Endothelial cell of umbilical vein (primary cell): ENCODE data around the gene OR9Q1. TPM values are rescaled to one million over a fixed set of nuclear protein-coding genes. Genes with fewer than 3 reads are reported as not detected.

Experiments used
- BruUV-seq: library from RNA; stranded (reverse); fragments of 400-500 nt; replicated peaks from 2 replicates; lab custom pipeline; 2021; lab: Mats Ljungman, UMichigan
- CTCF ChIA-PET: fragments of 300-600, 350-600 bp; sonication (Branson Sonifier 250); formaldehyde crosslinking; loops from one replicate; lab custom pipeline; 2021; ENCODE audit warnings: antibody characterized with exemption, inconsistent platforms; lab: Charles Lee
- POLR2A ChIA-PET: fragments of 300-600, 350-600 bp; sonication (Branson Sonifier 250); formaldehyde crosslinking; loops from one replicate; lab custom pipeline; 2021; ENCODE audit warnings: antibody characterized with exemption, inconsistent platforms; lab: Charles Lee
- DNase-seq: peaks from one replicate; pipeline ENCODE4 v3.0.0-alpha.2; 2011; ENCODE audit warnings: low read depth, low spot score
- FAIRE-seq: peaks from 2 replicates; lab custom pipeline; 2011; peaks lifted over from hg19 to GRCh38; lab: Jason Lieb, UNC
- H2AFZ ChIP-seq: 2 replicates; pipeline ENCODE4 v1.6.0; 2012; ENCODE audit warnings: low read depth, low read length, control low read depth, inconsistent platforms
- H3K27ac ChIP-seq: 2 replicates; pipeline ENCODE4 v1.5.1; 2011; ENCODE audit warnings: low read depth, mild to moderate bottlenecking, control low read depth, low read length, moderate library complexity; ENCODE audit not compliant: insufficient read depth
- H3K27me3 ChIP-seq, 2 experiments: 2 replicates each; pipeline versions ENCODE4 v1.6.0 to v1.6.1; 2011; ENCODE audit warnings: low read length in 2 of 2, mixed read lengths in 1 of 2; ENCODE audit not compliant: control insufficient read depth in 2 of 2, insufficient read depth in 2 of 2
- H3K36me3 ChIP-seq, 2 experiments: 2 replicates in 1 of 2; 3 replicates in 1 of 2; pipeline ENCODE4 v1.5.1; 2011; ENCODE audit warnings: low read length in 2 of 2, mild to moderate bottlenecking in 1 of 2, moderate library complexity in 1 of 2; ENCODE audit not compliant: control insufficient read depth in 2 of 2, insufficient read depth in 2 of 2; ENCODE audit errors: extremely low read depth in 1 of 2
- H3K4me1 ChIP-seq: 3 replicates; pipeline ENCODE4 v1.5.1; 2011; ENCODE audit warnings: mild to moderate bottlenecking, low read length; ENCODE audit not compliant: control insufficient read depth, insufficient read depth; ENCODE audit errors: extremely low read depth
- H3K4me2 ChIP-seq: 2 replicates; pipeline ENCODE4 v1.6.1; 2011; ENCODE audit warnings: low read length, control low read depth, mixed read lengths; ENCODE audit not compliant: insufficient read depth
- H3K4me3 ChIP-seq, 3 experiments: fragments of 200-600 bp in 1 of 3; sonication (generic), shearing (Covaris generic) in 1 of 3; replicated peaks in 1 of 3; 2 replicates each; pipeline ENCODE4 v1.5.1; 2011 to 2016; ENCODE audit warnings: control low read depth in 3 of 3, low read length in 3 of 3, mild to moderate bottlenecking in 2 of 3, inconsistent platforms in 1 of 3, low read depth in 1 of 3, moderate library complexity in 1 of 3; ENCODE audit not compliant: insufficient read depth in 1 of 3
- H3K79me2 ChIP-seq: 2 replicates; pipeline ENCODE4 v1.6.0; 2012; ENCODE audit warnings: low read length, inconsistent platforms; ENCODE audit not compliant: control insufficient read depth, insufficient read depth
- H3K9ac ChIP-seq: replicated peaks from 2 replicates; pipeline ENCODE3; 2011; ENCODE audit warnings: low read length, control low read depth; ENCODE audit not compliant: insufficient read depth; ENCODE audit errors: extremely low read depth
- H3K9me1 ChIP-seq: replicated peaks from 3 replicates; pipeline ENCODE4 v1.6.0; 2011; ENCODE audit warnings: mild to moderate bottlenecking, low read length; ENCODE audit not compliant: control insufficient read depth, insufficient read depth; ENCODE audit errors: extremely low read depth
- H3K9me3 ChIP-seq: replicated peaks from 2 replicates; pipeline ENCODE4 v1.5.1; 2012; ENCODE audit warnings: low read length, inconsistent platforms; ENCODE audit not compliant: control insufficient read depth, insufficient read depth
- H4K20me1 ChIP-seq: replicated peaks from 2 replicates; pipeline ENCODE3; 2011; ENCODE audit warnings: mild to moderate bottlenecking, low read length; ENCODE audit not compliant: control insufficient read depth, insufficient read depth; ENCODE audit errors: extremely low read depth
- EZH2 ChIP-seq: IDR thresholded peaks from 2 replicates; pipeline ENCODE4 v1.6.1; 2012; ENCODE audit warnings: borderline replicate concordance, low read depth, mild to moderate bottlenecking, moderate library complexity, low read length, inconsistent platforms; ENCODE audit not compliant: severe bottlenecking
- FOS ChIP-seq: IDR thresholded peaks from 2 replicates; pipeline ENCODE4 v1.6.1; 2011; ENCODE audit warnings: mild to moderate bottlenecking, low read length, moderate library complexity, borderline replicate concordance; ENCODE audit not compliant: insufficient read depth
- GATA2 ChIP-seq: IDR thresholded peaks from 2 replicates; pipeline ENCODE4 v1.7.0; 2011; ENCODE audit warnings: low read depth, mild to moderate bottlenecking, moderate library complexity, mixed read lengths, low read length; ENCODE audit not compliant: insufficient read length, insufficient read depth
- JUN ChIP-seq: IDR thresholded peaks from 2 replicates; pipeline ENCODE4 v1.6.1; 2011; ENCODE audit warnings: borderline replicate concordance, low read depth; ENCODE audit not compliant: insufficient read length, insufficient read depth
- MAX ChIP-seq: IDR thresholded peaks from 2 replicates; pipeline ENCODE4 v1.6.1; 2011; ENCODE audit not compliant: insufficient read depth, insufficient read length
- MYC ChIP-seq: IDR thresholded peaks from one replicate; pipeline ENCODE4 v1.6.1; 2011; ENCODE audit warnings: mild to moderate bottlenecking, low read depth, low read length
- POLR2A ChIP-seq: IDR thresholded peaks from 2 replicates; pipeline ENCODE4 v1.6.1; 2012; ENCODE audit warnings: low read depth, mild to moderate bottlenecking, control low read depth, low read length
- POLR2AphosphoS5 ChIP-seq: IDR thresholded peaks from 2 replicates; pipeline ENCODE4 v1.6.1; 2012; ENCODE audit warnings: low read depth, mild to moderate bottlenecking, control low read depth, low read length, moderate library complexity; ENCODE audit not compliant: insufficient read depth
- dilution Hi-C: fragments of 300-500 bp; cut with MboI; formaldehyde crosslinking; loops from one replicate; pipeline ENCODE4 v1.15.0; 2019; ENCODE audit warnings: low sequenced_read_pairs; ENCODE audit not compliant: extremely low pct_ligation_motif_present
- intact Hi-C: fragments of 100-400 bp; cut with micrococcal nuclease; formaldehyde crosslinking; loops from one replicate; pipeline ENCODE4 v1.10.0; 2022
- polyA plus RNA-seq, 4 experiments: library from polyadenylated mRNA; depleted of rRNA in 3 of 4; stranded (reverse) in 3 of 4; unstranded in 1 of 4; fragments of >200 nt; gene quantifications; 2 replicates each; pipeline versions ENCODE4 v1.2.1 to v1.2.3, GENCODE V29; 2011 to 2012; ENCODE audit warnings: missing spikeins in 1 of 4
- total RNA-seq: library from RNA; stranded (reverse); gene quantifications from 2 replicates; pipeline ENCODE4 v1.2.3, GENCODE V29; 2021
- TF ChIP-seq, protein P1 (sequence below), 2 donors: IDR thresholded peaks; 1 replicate in 1 of 2; 2 replicates in 1 of 2; pipeline ENCODE4 v1.5.1; 2011; ENCODE audit warnings: low read length in 2 of 2, mild to moderate bottlenecking in 2 of 2, moderate library complexity in 2 of 2, control low read depth in 1 of 2, inconsistent platforms in 1 of 2, low read depth in 1 of 2; ENCODE audit not compliant: insufficient read depth in 1 of 2; ENCODE audit errors: extremely low read depth in 1 of 2

The OR9Q1 gene
- total and polyA plus RNA-seq, 2 donors (not counting 3 experiments of a cell fraction or from before 2014, with no cell fraction given): not detected

GRCh38 chr11:57979532-57980079 is 44.1 kb upstream of the OR9Q1 start:
- Histone ChIP-seq H3K36me3 (no peaks in the 10 kb centered on the region), H3K4me1 (no peaks in the 10 kb centered on the region), H3K27ac (no peak overlapping the region), H3K9ac (no peak overlapping the region), H3K9me1 (no peaks in the 10 kb centered on the region), H3K9me3 (no peaks in the 10 kb centered on the region), H3K4me3 (no peak overlapping the region), H3K79me2 (no peaks in the 10 kb centered on the region), H2AFZ (no peak overlapping the region), H3K27me3 (peaks cover 9 to 11% of the 10 kb centered on the region in 2 experiments), H4K20me1 (no peaks in the 10 kb centered on the region), H3K4me2 (no peak overlapping the region)
- POLR2A ChIA-PET: no interaction called here
- DNase-seq (no peak), FAIRE-seq (no peak)
- BruUV-seq: no TSS peak
- CTCF ChIA-PET: no interaction called here
- TF ChIP-seq, protein P1, sequence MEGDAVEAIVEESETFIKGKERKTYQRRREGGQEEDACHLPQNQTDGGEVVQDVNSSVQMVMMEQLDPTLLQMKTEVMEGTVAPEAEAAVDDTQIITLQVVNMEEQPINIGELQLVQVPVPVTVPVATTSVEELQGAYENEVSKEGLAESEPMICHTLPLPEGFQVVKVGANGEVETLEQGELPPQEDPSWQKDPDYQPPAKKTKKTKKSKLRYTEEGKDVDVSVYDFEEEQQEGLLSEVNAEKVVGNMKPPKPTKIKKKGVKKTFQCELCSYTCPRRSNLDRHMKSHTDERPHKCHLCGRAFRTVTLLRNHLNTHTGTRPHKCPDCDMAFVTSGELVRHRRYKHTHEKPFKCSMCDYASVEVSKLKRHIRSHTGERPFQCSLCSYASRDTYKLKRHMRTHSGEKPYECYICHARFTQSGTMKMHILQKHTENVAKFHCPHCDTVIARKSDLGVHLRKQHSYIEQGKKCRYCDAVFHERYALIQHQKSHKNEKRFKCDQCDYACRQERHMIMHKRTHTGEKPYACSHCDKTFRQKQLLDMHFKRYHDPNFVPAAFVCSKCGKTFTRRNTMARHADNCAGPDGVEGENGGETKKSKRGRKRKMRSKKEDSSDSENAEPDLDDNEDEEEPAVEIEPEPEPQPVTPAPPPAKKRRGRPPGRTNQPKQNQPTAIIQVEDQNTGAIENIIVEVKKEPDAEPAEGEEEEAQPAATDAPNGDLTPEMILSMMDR (IDR thresholded peaks at IDR 0.05; ENCODE audit: extremely low read depth in 1 of 2, insufficient read depth in 1 of 2, low read depth in 1 of 2, low read length in 2 of 2): no peak
- no peak for TF ChIP-seq MYC
- TF ChIP-seq EZH2: no peak
- TF ChIP-seq JUN: no peak
- TF ChIP-seq POLR2AphosphoS5: no peak
- TF ChIP-seq FOS: no peak
- no peak for TF ChIP-seq POLR2A
- TF ChIP-seq MAX: no peak
- no peak for TF ChIP-seq GATA2
- dilution Hi-C loops (no loop called here), intact Hi-C loops (no loop called here)
